Stimulated activated CD8-positive, alpha-beta memory T cell treated with anti-CD3 and anti-CD28 coated beads, Interleukin-7, amount 100 ng/mL, for 24 hours (primary cell): Measurements from ENCODE around the gene SNRPF.

Experiments used
- DNase-seq: peaks from one replicate; pipeline ENCODE4 v3.0.0-alpha.2; 2020; ENCODE audit warnings: low read depth

Gene SNRPF

GRCh38 chr12:95859344-95859816 lies 628 bp downstream of the SNRPF start:
- DNase-seq: no peak

- DNase-seq: no peak
Measured at GRCh38 chr12:95859947-95860850, 1.4 kb downstream of the SNRPF start.

DNA sequence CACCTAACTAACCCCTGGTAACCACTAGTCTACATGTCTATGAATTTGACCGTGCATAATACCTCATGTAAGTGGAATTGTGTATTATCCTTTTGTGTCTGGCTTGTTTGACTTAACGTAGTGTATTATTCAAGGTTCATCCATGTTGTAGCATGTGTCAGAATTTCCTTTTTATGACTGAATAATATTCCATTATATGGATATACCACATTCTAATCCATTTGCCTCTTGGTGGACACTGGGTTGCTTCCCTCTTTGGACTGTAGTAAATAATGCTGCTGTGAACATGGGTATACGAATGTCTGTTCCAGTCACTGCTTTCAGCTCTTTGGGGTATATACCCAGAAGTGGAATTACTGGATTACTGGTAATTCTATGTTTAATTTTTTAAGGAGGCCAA lies 3.3 kb downstream of the SNRPF start:
- DNase-seq: no peak

DNA sequence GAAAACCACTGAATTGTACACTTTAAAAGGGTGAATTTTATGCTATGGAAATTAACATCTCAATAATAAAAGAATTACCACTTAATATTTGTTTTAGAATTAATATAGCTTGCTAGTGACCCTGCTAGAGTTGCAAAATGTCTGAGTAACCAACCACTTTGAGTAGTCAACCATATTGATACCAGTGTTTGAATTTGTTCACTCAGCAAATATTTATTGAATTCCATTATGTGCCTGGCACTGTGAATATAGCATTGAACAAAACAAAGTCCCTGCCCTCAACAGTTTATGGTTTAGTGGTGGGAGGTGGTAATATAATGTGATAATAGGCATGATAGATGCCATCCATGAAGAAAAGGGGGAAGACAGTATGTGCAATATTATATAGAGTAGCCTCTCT lies 4.6 kb downstream of the SNRPF start:
- DNase-seq: no peak

DNA sequence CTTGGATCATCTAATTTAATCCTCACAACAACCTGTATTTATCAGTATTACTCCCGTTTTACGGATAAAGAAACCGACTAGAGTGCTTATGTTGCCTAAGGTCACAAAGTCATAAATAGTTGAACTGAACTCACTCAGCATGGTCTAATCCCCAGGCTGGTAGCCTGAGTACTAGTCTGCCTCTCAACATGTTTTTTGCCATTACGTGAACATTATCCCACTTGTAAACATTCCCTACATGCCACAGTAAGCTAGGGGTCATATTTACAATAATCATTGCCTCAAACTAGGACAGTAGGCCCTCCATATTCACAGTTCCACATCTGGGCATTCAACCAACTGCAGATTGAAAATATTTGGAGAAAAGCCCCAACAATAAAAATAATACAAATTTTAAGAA lies 12.1 kb downstream of the SNRPF start:
- no peak for DNase-seq

- DNase-seq: no peak
Measured at GRCh38 chr12:95874452-95874851, 15.7 kb downstream of the SNRPF start.

DNA sequence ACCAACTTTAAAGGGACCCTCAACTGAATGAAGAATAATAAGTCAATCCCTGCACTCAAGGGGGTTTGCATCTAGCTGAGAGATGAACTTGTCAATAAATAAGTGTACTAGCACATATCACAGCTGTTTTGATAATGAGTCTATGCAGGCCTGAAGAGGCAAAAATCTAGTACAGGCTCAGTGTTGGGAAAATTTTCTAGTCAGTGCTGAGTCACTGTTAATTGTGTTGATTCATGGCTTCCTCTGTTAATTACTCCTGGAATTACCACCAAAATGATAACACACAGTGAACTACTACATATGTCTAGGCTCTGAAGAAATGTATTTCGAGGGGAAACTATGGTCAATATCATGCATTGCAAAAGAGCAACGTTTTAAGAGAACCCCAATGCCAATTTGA lies 18.9 kb downstream of the SNRPF start:
- DNase-seq: no peak

DNA sequence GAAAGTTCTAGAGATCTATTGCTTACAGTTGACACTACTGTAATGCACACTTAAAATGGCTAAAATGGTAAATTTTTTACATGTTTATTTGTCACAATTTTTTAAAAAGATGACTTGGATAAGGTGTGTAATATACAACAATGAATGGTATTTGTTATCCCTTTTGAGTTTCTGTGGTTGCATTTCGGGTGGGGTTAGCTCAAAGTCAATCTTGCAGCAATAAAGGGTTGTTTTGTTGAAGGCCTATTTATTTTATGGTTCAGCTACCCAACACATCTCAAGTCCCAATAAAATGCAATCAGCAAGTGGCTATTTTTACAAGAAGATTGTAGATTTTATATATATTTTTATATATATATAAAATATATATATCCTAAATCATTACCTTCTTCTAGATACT lies 22.1 kb downstream of the SNRPF start:
- DNase-seq: no peak

DNA sequence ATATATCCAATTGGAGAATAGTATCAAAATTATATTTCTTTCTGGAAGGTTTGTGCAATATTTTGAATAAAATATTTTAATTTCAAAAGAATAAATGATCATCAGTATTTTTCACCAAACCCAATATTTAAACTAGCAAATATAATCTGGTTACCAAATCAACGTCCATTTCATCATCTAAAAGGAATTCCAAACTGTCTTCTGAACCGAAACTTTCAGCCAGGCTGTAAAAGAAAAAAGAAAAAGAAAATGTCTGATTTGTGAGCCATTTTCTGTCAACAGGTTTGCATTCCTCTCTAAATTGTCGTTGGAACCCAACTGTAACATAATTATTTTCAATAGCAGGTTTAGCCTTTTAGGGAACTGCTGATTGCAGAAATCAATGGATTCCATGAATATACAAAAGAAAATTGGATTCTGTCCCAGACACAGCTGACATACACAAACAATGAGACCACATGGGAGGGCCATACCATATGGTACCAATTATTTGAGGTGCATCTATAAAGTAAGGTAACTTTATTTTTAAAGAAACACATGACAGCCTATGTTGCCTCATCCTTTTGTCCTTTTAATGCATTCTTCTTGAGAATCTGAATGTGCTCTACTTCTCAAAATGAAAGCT lies 22.7 kb downstream of the SNRPF start:
- no peak for DNase-seq

DNA sequence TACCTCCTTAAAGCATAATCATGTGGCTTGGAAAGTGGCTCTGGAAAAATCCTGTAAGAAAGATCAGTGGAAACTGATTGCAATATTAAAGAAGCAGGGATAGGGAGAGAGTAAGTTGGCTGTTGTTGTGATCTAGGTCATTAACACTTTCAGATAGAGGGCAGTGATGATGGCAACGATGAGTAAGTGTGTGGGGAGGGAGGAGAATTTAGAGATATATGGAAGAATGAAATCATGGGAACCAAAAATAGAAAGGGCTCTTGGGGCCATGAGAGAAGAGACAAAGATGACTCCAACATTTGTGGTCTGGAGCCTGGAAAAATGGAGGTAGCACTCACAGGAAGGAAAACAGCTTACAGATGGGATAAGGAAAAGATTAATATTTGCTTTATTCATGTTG lies 23.3 kb downstream of the SNRPF start:
- DNase-seq: no peak

DNA sequence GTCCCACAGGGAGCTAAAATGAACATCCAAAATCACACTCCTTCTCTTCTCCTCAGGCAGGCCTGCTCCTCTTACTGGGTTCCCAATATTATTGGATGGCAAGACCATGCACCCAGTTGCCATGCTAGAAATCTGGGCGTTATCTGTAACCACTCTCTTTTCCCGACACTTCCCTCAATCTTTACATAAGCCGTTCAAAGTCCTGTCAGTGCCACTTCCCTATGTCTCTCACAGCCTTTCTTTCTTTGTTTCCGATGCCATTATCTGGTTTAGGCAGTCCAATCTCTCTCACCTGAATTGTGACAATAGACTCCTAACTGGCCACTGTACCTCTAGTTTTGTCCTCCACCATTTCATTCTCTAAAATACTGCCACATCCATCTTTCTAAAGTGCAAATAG lies 24.1 kb downstream of the SNRPF start:
- no peak for DNase-seq

DNA sequence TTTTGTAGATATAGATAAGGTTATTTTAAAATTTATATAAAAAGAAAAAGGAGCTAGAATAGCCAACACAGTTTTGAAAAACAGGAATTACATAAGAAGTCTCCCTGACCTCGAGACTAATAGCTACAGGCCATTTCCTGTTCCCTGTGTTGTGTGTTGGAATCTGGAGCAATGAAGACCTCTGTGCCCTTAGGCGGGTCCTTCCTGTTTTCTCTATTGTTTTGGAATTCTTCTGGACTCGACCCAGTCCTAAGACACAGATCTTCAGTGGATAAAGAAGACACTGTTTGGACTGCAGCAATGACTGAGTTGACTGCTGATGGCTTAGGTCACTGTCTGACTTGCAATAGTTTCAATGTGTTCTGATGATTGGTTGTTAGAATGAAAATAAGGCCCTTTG lies 26.2 kb downstream of the SNRPF start:
- DNase-seq: no peak

GRCh38 chr12:95887311-95887710 lies 28.6 kb downstream of the SNRPF start:
- DNase-seq: no peak

DNA sequence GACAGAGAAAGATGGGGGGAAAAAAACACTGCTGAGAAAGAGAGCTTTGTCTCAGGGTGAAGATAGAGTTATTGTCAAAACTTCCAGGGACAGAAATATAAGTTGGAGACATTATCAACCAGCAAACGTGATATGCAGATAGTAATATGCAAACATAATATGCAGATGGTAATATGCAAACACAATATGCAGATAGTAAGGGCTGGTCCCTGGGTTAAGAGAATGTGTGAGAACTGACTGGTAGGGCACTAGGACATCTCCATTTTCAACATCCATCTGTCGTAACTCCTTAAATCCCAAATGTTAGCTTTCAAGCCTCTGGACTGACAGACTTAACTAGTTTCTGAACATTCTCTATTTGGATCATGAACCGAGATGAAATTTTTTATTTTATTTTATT lies 32.2 kb downstream of the SNRPF start:
- DNase-seq: no peak

DNA sequence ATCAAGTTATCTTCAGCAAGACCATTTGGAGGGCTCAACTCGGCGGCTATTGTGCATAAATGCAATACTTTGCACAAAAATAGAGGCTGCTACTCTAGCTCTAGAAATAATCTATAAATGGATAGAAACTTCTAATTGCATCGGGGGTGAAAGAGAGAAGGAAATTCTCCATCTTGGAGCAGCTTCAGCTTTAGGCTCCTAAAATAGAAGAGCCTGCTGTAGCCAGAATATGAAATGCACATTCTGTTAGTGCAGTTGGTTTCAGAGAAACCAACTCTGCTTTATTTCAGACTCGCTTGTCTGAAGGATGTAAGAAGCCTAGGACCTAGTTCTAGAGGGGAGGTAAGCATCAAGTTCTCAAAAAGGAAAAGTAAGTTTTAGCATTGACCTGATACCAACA lies 38.1 kb downstream of the SNRPF start:
- no peak for DNase-seq

DNA sequence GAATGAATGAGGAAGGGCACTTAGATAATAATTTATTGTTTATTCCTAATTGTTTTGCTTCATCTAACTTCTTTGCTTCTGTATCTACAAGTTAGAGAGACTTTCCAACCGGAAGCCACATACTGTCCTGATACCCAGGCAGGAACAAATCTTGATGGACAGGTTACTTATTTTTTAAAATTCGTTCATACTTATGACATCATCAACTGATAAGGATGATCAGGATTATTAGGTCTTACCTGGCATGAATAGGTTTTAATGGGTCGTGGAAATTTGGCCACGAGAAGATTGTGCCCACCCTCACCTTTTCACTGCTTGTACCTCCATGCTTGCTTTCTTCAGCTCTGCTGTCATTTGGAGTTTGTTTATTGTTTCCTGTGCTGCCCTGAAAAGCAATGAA lies 39.3 kb downstream of the SNRPF start:
- DNase-seq: no peak

- DNase-seq: no peak
Measured at GRCh38 chr12:95908573-95908972, 49.8 kb downstream of the SNRPF start.

DNA sequence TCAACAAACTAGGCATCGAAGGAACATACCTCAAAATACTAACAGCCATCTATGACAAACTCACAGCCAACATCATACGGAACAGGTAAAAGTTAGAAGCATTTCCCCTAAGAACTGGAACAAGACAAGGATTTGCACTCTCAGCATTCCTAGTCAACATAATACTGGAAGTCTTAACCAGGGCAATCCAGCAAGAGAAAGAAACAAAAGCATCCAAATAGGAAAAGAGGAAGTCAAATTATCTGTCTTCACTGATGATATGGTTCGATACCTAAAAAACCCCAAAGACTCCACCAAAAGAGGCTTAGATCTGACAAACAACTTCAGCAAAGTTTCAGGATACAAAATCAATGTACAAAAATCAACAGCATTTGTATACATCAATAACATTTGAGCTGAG lies 51.1 kb downstream of the SNRPF start:
- no peak for DNase-seq
